ENCODE data around the gene GOLGA6A.

Gene GOLGA6A

DNA sequence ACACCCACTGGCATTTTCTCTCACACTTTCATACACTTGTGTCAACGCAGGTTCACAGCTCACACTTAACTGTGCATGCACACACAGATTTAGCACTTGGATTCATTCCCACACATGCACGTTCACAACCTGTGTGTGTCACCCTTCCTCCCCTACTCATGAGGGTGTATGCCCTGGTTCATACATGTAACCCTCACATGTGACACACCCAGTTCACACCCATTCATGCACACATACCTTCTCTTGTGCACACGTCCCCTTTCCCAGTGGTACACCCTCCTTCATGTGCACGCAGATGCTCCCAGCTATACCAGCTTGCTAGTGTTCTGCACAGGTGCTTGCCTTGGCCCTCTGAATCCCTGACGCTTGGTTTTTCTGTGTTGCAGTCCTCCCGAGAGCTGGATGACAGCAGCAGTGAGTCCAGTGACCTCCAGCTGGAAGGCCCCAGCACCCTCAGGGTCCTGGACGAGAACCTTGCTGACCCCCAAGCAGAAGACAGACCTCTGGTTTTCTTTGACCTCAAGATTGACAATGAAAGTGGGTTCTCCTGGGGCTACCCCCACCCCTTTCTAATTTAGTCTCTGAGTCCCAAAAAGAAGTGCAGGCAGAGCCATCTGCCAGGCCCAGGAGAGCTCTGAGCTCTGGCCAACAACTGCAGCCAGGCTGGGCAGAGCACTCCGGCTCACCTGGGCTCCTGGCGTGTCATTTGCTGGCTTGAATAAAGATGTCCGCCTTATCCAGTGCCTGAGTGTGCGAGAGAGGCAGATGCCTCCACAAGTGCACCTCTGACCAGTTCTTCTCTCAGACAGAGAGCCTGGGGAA, 39.5 kb downstream of the GOLGA6A start:
- H3K4me3 ChIP-seq (ENCODE audit: low read depth, low read length): no peak overlapping the region
- no peak for DNase-seq (ENCODE audit: low read depth)

DNA sequence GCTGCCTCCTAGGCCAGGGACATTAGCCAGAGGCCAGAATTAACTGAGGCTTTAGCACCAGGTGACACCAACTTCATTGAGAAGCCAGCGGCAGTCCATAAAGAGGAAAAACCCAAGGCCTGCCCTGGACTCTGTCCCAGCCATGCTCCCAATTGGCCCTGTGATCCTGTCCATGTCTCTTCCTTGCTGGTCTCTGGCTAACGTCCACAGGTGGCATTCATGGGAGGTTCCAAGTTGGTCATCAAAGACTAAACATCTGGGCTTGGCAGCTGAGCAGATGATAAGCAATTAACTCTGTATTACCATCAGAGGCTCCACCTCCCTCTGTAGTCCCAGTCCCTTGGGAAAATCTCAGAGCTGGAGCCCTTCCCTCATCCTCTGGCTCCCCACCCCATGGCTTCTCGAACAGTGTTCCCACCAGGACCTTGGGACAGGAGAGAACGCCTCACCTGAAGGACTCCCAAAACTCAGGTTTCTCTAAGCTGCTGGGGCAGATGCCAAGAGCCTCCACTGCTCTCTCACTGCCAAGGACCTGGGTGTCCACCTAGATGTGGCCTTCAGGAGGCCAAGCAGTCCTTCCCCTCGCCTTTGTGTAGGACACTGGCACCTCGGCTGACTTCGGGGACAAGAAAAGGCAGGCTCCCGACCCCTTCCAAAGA, 40.4 kb downstream of the GOLGA6A start:
- TF ChIP-seq POLR2A (IDR thresholded peaks at IDR 0.05; ENCODE audit: extremely low read depth, insufficient read length) (no peak), MYC (IDR thresholded peaks at IDR 0.05; ENCODE audit: low read depth, low read length) (no peak)
- TF ChIP-seq, protein P1, sequence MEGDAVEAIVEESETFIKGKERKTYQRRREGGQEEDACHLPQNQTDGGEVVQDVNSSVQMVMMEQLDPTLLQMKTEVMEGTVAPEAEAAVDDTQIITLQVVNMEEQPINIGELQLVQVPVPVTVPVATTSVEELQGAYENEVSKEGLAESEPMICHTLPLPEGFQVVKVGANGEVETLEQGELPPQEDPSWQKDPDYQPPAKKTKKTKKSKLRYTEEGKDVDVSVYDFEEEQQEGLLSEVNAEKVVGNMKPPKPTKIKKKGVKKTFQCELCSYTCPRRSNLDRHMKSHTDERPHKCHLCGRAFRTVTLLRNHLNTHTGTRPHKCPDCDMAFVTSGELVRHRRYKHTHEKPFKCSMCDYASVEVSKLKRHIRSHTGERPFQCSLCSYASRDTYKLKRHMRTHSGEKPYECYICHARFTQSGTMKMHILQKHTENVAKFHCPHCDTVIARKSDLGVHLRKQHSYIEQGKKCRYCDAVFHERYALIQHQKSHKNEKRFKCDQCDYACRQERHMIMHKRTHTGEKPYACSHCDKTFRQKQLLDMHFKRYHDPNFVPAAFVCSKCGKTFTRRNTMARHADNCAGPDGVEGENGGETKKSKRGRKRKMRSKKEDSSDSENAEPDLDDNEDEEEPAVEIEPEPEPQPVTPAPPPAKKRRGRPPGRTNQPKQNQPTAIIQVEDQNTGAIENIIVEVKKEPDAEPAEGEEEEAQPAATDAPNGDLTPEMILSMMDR (IDR thresholded peaks at IDR 0.05; ENCODE audit: low read depth, low read length): no peak
- TF ChIP-seq, protein P2, sequence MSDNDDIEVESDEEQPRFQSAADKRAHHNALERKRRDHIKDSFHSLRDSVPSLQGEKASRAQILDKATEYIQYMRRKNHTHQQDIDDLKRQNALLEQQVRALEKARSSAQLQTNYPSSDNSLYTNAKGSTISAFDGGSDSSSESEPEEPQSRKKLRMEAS (IDR thresholded peaks at IDR 0.05; ENCODE audit: low read depth, low read length): no peak
- no peak for DNase-seq (ENCODE audit: low read depth)
- no peak overlapping the region for H3K4me3 ChIP-seq (ENCODE audit: low read depth, low read length)

More for the DNA sequence above, 39.5 kb downstream of the GOLGA6A start:
- no peak for TF ChIP-seq POLR2A (IDR thresholded peaks at IDR 0.05; ENCODE audit: extremely low read depth, insufficient read length)
- TF ChIP-seq, protein P2 (IDR thresholded peaks at IDR 0.05; ENCODE audit: low read depth, low read length): no peak
- TF ChIP-seq, protein P1 (IDR thresholded peaks at IDR 0.05; ENCODE audit: low read depth, low read length): no peak

DNA sequence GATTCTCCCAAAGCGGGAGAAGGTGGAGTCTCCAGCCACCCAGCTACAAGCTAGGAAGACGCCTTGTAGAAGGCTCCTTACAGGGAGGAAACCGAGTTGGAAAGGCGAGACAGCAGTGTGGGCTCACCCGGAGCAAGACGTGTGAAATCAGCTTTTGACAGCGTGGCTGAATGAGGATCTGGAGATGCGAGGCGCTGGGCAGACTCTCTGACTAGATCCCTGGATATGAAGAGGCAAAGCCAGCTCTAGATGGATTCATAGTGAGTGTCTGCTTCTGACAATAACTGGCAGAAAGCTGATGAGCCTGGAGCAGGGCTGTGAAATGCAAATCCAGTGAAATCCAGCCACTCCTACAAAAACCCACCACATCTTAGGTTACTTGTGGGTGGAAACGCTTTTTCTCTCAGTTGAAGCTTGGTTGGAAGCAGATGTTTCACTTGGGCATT, 41.0 kb downstream of the GOLGA6A start:
- no peak overlapping the region for H3K4me3 ChIP-seq (ENCODE audit: low read depth, low read length)
- TF ChIP-seq POLR2A (IDR thresholded peaks at IDR 0.05; ENCODE audit: extremely low read depth, insufficient read length) (no peak), MYC (IDR thresholded peaks at IDR 0.05; ENCODE audit: low read depth, low read length) (no peak)
- TF ChIP-seq, protein P2 (IDR thresholded peaks at IDR 0.05; ENCODE audit: low read depth, low read length): no peak
- TF ChIP-seq, protein P1 (IDR thresholded peaks at IDR 0.05; ENCODE audit: low read depth, low read length): no peak
- DNase-seq (ENCODE audit: low read depth): no peak

DNA sequence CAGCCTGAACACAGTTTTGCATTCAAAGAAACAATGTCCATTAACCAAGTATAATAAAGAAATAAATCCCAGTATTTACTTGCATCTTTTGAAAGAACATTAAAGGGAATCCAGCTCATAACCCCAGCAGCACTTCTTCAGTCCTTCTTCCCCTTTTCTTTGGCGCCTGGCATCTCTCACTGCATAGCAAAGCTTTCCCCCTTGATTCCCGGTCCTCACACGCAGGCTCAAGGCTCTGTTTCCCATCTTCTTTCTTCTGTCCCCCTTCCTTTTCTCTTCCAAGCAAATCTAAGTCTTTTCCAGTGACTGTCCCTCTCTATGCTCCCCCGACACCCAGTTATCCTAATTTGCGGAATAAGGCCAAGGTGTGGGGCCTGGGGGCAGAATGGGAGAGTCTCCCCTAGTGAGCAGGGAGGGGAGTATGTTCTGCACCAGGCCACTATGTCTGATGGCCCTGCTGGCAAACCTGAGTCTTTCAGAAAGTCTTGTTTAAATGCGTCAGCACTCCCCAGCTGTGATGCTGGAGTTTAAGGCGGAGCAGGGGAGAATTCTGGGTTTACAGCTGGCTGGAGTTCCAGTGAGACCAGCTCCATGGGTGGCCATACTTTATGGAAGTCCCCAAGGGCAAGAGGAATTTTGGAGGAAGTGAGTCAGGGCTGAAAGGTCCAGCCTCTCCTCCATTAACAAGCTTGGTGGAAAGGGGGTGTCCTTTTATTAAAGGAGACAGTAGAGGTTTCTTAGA, 42.1 kb downstream of the GOLGA6A start:
- no peak for DNase-seq (ENCODE audit: low read depth)
- TF ChIP-seq, protein P2 (IDR thresholded peaks at IDR 0.05; ENCODE audit: low read depth, low read length): no peak
- TF ChIP-seq POLR2A (IDR thresholded peaks at IDR 0.05; ENCODE audit: extremely low read depth, insufficient read length) (no peak), MYC (IDR thresholded peaks at IDR 0.05; ENCODE audit: low read depth, low read length) (no peak)

DNA sequence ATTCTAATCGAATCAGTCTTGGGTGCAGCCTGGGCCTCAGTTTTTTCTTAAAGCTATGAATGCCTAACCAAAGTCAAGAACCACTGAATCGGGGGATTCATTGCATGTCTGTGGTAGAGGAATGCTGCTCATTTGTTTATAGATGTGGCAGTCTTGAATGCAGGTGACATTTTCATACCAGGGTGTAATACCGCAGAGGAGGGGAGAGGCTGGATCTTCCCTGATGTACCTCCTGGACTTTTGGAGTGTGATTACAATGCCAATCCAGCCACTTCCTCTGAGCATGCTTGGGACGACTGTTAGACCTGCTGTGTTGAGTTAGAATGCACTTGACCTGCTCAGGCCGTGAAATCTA, 42.7 kb downstream of the GOLGA6A start:
- TF ChIP-seq, protein P1 (IDR thresholded peaks at IDR 0.05; ENCODE audit: low read depth, low read length): no peak
- no peak for TF ChIP-seq POLR2A (IDR thresholded peaks at IDR 0.05; ENCODE audit: extremely low read depth, insufficient read length)
- no peak for TF ChIP-seq MYC (IDR thresholded peaks at IDR 0.05; ENCODE audit: low read depth, low read length)
- TF ChIP-seq, protein P2 (IDR thresholded peaks at IDR 0.05; ENCODE audit: low read depth, low read length): no peak
- DNase-seq (ENCODE audit: low read depth): no peak
- no peak overlapping the region for H3K4me3 ChIP-seq (ENCODE audit: low read depth, low read length)

More for the DNA sequence above, 42.1 kb downstream of the GOLGA6A start:
- H3K4me3 ChIP-seq (ENCODE audit: low read depth, low read length): no peak overlapping the region
